GM12891 (cell line): ENCODE results near the gene EXPH5.
A peak's percentile ranks its signal among the peaks of the same experiment; 100 is the strongest.
"Not testable (repeated sequence)": the region's sequence is repeated elsewhere in the genome, so short reads cannot be mapped to it uniquely, and the experiment has no call there.

Source experiments
- DNase-seq: peaks from one replicate; pipeline ENCODE4 v3.0.0; 2011; ENCODE audit warnings: low spot score; ENCODE audit not compliant: insufficient read length
- FAIRE-seq: peaks from 2 replicates; lab custom pipeline; 2011; peaks lifted over from hg19 to GRCh38; lab: Jason Lieb, UNC
- PAX5 ChIP-seq: IDR thresholded peaks from 2 replicates; pipeline ENCODE4 v1.6.1; 2011; ENCODE audit warnings: low read length, moderate library complexity, mild to moderate bottlenecking; ENCODE audit not compliant: insufficient read depth, severe bottlenecking
- POLR2A ChIP-seq: IDR thresholded peaks from 2 replicates; pipeline ENCODE4 v1.6.1; 2011; ENCODE audit warnings: low read depth, low read length, control low read depth
- POLR2AphosphoS5 ChIP-seq: IDR thresholded peaks from 2 replicates; pipeline ENCODE4 v1.6.1; 2011; ENCODE audit warnings: low read depth, low read length, control low read depth
- POU2F2 ChIP-seq: IDR thresholded peaks from 2 replicates; pipeline ENCODE4 v1.6.1; 2011; ENCODE audit warnings: low read depth, mild to moderate bottlenecking, control low read depth, low read length, moderate library complexity
- SPI1 ChIP-seq: IDR thresholded peaks from 2 replicates; pipeline ENCODE4 v1.6.1; 2011; ENCODE audit warnings: low read depth, low read length, control low read depth
- TAF1 ChIP-seq: IDR thresholded peaks from 2 replicates; pipeline ENCODE4 v1.6.1; 2011; ENCODE audit warnings: low read depth, low read length, control low read depth

Gene EXPH5

DNA sequence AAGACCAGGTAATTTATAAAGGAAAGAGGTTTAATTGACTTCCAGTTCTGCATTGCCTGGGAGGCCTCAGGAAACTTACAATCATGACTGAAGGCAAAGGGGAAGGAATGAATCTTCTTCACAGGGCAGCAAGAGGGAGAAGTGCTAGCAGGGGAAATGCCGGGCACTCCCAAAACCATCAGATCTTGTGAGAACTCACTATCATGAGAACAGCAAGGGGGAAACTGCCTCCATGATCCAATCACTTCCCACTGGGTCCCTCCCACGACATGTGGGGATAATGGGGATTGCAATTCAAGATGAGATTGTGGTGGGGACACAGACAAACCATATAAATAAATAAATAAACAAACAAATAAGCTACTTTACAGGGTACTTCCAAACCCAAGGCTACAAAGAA, 28.8 kb upstream of the EXPH5 start:
- FAIRE-seq (peak; percentile 40), DNase-seq (no peak)
- TF ChIP-seq POLR2A = no peak
- TF ChIP-seq PAX5 = no peak
- TF ChIP-seq POU2F2 = no peak
- no peak for TF ChIP-seq SPI1
- no peak for TF ChIP-seq POLR2AphosphoS5
- TF ChIP-seq TAF1 = no peak

GRCh38 chr11:108620958-108621772, 27.6 kb upstream of the EXPH5 start:
- TF ChIP-seq POLR2AphosphoS5 (no peak), PAX5 (no peak), SPI1 (peak; percentile 39; the same call in 1 of the 2 replicates), TAF1 (no peak), POU2F2 (no peak), POLR2A (peak; percentile 53; the same call in 1 of the 2 replicates)
- FAIRE-seq = peak; percentile 93
- no peak for DNase-seq

DNA sequence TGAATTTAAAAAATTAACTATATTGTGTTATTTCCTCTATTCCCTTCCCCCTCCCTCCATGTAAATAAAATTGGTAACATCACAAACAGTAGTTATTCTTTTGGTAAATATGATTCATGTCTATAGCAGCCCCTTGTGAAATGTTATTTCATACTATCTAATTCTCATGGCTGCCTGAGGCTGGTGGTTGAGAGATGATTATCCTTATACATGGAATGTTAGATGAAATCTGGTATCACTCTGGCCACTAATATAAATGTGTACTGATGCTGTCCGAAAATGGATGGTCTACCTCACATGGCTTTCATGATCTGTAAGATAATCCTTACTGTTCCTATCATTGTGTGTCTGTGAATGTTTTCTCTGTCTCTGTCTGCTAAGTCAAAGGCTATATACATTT, 25.0 kb upstream of the EXPH5 start:
- no peak for TF ChIP-seq POU2F2
- TF ChIP-seq POLR2AphosphoS5 = no peak
- no peak for TF ChIP-seq TAF1
- no peak for TF ChIP-seq PAX5
- no peak for TF ChIP-seq SPI1
- DNase-seq = no peak
- FAIRE-seq = no peak

GRCh38 chr11:108617055-108617454, 23.5 kb upstream of the EXPH5 start:
- DNase-seq (no peak), FAIRE-seq (no peak)
- TF ChIP-seq POLR2AphosphoS5 (no peak), SPI1 (no peak), POU2F2 (no peak), POLR2A (no peak), PAX5 (no peak), TAF1 (no peak)

GRCh38 chr11:108616549-108616948, 23.0 kb upstream of the EXPH5 start:
- no peak for FAIRE-seq
- TF ChIP-seq TAF1 (no peak), POU2F2 (no peak), POLR2A (no peak), POLR2AphosphoS5 (no peak), PAX5 (no peak), SPI1 (no peak)
- no peak for DNase-seq

- FAIRE-seq (no peak), DNase-seq (no peak)
- no peak for TF ChIP-seq SPI1
- no peak for TF ChIP-seq PAX5
- no peak for TF ChIP-seq POLR2AphosphoS5
- TF ChIP-seq POU2F2 = no peak
- TF ChIP-seq TAF1 = no peak
These were observed 20.5 kb upstream of the EXPH5 start for GRCh38 chr11:108614086-108614485.

- DNase-seq = no peak
- TF ChIP-seq SPI1 = no peak
- TF ChIP-seq PAX5 = no peak
- TF ChIP-seq POLR2AphosphoS5 = no peak
- no peak for TF ChIP-seq POU2F2
- TF ChIP-seq POLR2A = no peak
- no peak for TF ChIP-seq TAF1
- no peak for FAIRE-seq
These were observed 16.1 kb upstream of the EXPH5 start for GRCh38 chr11:108609682-108610081.

DNA sequence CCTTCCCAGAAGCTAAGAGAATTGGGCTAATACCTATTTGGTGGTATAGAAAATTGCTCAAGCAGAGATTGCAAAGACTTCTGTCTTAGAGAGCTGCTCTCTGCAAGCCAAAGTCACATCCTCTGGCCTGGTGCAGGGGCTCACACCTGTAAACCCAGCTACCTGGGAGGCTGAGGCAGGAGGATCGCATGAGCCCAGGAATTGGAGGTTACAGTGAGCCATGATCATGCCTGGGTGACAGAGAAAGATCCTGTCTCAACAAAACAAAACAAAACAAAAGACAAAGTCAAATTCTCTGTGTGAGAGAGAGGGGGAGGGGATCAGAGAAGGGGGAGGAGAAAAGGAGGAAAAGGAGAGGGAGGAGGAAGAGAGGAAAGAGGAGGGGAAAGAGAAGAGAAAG, 15.0 kb upstream of the EXPH5 start:
- no peak for TF ChIP-seq POU2F2
- DNase-seq (no peak), FAIRE-seq (no peak)

GRCh38 chr11:108606495-108607160, 13.1 kb upstream of the EXPH5 start:
- TF ChIP-seq POU2F2 (no peak), POLR2A (no peak), TAF1 (no peak), PAX5 (no peak)
- FAIRE-seq (no peak), DNase-seq (no peak)

GRCh38 chr11:108606070-108606469, 12.5 kb upstream of the EXPH5 start:
- no peak for FAIRE-seq

DNA sequence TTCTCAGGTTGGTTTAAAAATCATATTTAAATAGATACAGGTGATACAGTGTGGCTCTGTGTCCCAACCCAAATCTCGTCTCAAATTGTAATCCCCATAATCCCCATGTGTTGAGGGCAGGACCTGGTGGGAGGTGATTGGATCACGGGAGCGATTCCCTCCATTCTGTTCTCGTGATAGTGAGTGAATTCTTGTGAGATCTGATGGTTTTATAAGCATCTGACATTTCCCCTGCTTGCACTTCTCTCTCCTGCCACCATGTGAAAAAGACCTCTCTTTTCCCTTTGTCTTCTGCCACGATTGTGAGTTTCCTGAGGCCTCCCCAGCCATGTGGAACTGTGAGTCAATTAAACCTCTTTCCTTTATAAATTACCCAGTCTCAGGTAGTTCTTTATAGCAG, 9.2 kb upstream of the EXPH5 start:
- not testable (repeated sequence) for DNase-seq, FAIRE-seq

More at GRCh38 chr11:108606070-108606469, 12.5 kb upstream of the EXPH5 start:
- no peak for DNase-seq
- no peak for TF ChIP-seq POU2F2
- TF ChIP-seq POLR2A = no peak
- TF ChIP-seq SPI1 = no peak
- no peak for TF ChIP-seq PAX5
- no peak for TF ChIP-seq POLR2AphosphoS5
